ENCODE results near the gene COL5A1.

DNA sequence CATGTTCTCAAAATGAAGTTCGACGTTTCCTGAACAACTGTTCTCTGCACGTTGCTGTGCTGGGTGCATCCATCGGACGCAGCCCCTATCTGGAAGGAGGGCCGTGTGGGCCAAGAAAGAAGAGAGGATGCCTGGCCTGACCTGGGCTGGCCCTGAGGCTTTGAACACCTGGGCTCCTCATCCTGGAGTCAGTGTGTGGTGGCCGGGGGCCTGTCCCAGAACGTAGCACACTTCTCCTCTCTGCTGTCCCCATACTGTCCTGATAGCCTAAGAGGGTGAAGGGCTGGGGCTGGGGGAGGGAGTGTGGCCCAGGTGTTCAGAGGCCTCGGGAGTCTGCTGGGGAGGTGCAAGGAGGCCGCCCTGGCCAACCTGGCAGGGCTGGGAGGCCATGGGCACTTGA, 21.5 kb downstream of the COL5A1 start:
- TF ChIP-seq POLR2A (IDR thresholded peaks at IDR 0.05): no peak
- TF ChIP-seq, protein P1, sequence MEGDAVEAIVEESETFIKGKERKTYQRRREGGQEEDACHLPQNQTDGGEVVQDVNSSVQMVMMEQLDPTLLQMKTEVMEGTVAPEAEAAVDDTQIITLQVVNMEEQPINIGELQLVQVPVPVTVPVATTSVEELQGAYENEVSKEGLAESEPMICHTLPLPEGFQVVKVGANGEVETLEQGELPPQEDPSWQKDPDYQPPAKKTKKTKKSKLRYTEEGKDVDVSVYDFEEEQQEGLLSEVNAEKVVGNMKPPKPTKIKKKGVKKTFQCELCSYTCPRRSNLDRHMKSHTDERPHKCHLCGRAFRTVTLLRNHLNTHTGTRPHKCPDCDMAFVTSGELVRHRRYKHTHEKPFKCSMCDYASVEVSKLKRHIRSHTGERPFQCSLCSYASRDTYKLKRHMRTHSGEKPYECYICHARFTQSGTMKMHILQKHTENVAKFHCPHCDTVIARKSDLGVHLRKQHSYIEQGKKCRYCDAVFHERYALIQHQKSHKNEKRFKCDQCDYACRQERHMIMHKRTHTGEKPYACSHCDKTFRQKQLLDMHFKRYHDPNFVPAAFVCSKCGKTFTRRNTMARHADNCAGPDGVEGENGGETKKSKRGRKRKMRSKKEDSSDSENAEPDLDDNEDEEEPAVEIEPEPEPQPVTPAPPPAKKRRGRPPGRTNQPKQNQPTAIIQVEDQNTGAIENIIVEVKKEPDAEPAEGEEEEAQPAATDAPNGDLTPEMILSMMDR (IDR thresholded peaks at IDR 0.05): no peak
- no peak for TF ChIP-seq EP300 (IDR thresholded peaks at IDR 0.05)

All from tibial nerve (tissue), 4 donors.